HG03159 (cell line): ENCODE results near the gene PIP5K1B.

Experiments used
- ATAC-seq: cut with Tn5 transposase; IDR thresholded peaks from one replicate; pipeline ENCODE4 v1.9.1; 2021; ENCODE audit warnings: mild to moderate bottlenecking, moderate library complexity; ENCODE audit not compliant: unreplicated experiment

PIP5K1B gene

DNA sequence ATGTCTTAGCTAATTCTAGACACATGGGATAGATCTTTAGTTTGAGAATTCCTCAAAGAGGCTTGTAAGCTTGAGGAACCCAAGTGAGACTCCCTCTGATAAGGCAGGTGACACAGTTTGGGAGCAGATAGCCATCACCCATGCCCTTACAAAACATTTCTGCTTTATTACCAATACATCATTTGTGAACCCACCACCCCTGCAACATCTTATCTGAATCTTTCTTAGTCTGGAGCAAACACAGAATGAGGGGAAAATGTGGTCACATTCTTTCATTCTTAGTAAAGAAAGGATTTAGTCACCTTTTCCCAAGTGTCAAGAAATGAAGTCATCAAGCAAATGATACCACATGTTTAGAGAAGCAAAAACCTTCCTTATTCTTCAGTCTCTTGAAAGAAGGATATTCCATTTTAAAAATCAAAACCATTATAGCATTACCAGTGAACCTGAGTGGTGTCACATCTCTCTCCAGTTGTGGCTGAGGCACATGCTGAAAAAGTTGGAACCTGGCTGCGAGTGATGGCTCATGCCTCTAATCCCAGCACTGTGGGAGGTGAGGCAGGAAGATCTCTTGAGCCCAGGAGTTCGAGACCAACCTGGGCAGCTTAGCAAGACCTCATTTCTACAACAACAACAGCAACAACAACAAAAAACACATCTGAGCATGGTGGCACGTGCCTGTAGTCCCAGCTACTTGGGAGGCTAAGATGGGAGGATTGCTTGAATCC lies 243.0 kb downstream of the PIP5K1B start:
- ATAC-seq: no peak

DNA sequence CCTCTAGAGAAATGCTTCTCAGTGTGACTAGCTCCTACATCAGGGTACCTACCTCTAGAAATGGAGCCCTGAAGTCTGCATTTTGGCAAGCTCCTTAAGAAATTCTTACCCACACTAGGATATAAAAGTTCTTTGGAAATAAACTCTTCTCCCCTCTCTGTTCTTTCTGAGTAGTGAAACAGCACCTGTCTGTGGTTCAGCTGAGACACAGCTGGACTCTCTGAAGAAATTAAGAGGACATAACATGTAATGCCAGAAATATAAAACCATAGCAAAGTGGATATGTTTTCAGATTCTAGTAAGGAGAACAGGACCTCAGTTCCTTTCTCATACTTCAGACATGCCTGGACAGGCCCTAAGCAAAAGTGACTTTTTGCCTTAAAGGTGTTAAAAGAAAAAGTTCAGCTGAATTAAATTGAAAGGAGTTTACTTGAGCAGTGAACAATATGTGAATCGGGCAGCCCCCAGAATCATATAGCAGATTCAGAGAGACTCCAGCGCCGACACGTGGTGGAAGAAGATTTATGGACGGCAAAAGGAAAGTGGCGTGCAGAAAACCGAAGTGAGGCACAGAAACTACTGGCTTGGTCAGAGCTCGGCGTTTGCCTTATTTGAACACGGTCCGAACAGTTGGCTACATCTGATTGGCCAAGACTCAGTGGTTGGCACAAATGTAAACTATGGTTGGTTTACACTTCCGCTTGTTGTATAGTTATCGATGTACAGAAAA lies 244.4 kb downstream of the PIP5K1B start:
- ATAC-seq: no peak

- ATAC-seq: no peak
These were observed 245.1 kb downstream of the PIP5K1B start for GRCh38 chr9:68950188-68950587.

- ATAC-seq: no peak
These were observed 245.6 kb downstream of the PIP5K1B start for GRCh38 chr9:68950689-68951088.

GRCh38 chr9:68951879-68952659 lies 247.0 kb downstream of the PIP5K1B start:
- peak; percentile 71 for ATAC-seq

DNA sequence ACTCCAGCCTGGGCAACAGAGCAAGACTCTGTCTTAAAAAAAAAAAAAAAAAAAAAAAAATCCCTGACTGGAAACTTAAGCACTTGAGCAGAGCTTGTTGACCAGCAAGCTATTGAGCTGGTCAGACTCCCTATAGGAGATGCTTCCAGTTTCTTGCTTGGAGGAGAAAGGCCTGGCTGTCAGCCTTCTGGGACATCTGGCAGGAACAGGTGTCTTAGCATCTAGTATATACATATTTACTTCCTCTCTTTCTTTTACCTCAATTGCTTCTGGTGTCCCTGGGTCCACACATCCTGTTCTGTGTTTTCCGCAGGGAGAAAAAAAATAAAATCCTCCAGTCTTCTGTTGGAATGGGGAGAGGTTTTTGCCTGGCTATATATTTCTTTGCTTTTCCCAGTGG lies 248.7 kb downstream of the PIP5K1B start:
- ATAC-seq: no peak

GRCh38 chr9:68955330-68955729 lies 250.3 kb downstream of the PIP5K1B start:
- no peak for ATAC-seq

GRCh38 chr9:68957479-68957878 lies 252.4 kb downstream of the PIP5K1B start:
- no peak for ATAC-seq

- ATAC-seq: no peak
These were observed 256.5 kb downstream of the PIP5K1B start for GRCh38 chr9:68961587-68961986.

GRCh38 chr9:68963416-68963815 lies 258.4 kb downstream of the PIP5K1B start:
- no peak for ATAC-seq

- no peak for ATAC-seq
These were observed 259.1 kb downstream of the PIP5K1B start for GRCh38 chr9:68964102-68964541.

GRCh38 chr9:68964765-68965164 lies 259.7 kb downstream of the PIP5K1B start:
- ATAC-seq: no peak

DNA sequence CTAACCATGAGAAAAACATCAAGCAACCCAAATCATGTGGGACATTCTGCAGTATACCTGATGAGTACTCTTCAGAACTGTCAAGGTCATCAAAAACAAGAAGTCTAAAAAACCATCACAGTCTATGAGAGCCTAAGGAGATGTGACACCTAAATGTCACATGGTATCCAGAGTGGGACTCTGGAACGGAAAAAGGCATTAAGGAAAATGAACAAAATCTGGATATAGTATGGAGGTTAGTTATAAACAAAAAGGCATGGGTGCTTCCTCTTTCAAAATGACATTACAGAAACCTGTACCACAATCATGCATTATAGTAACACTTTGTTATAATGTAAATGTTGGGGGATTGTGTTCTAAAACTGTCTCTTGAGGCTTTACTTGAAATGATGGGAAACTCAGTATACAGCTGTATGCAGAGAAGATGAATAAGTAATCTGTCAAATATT lies 261.5 kb downstream of the PIP5K1B start:
- ATAC-seq: peak; percentile 69

GRCh38 chr9:68967800-68968199 lies 262.8 kb downstream of the PIP5K1B start:
- no peak for ATAC-seq

DNA sequence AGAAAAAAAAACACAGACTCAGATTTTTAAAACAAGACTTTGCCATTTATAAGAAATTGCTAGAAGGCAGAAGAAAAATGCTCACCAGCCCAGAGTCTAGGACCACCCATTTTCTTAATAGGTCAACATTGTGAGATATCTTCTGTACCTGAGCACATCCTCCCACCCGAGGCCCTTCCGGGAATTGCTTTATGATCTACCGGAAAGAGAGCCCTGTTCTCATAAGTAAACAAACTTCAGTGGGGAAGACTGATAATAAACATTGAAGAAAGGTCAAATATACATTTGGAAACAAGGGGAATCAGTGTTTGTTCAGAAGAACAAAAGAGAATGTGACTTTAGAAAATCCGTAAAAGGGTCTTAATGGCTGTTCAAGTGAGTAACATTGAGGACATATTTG lies 264.5 kb downstream of the PIP5K1B start:
- no peak for ATAC-seq

DNA sequence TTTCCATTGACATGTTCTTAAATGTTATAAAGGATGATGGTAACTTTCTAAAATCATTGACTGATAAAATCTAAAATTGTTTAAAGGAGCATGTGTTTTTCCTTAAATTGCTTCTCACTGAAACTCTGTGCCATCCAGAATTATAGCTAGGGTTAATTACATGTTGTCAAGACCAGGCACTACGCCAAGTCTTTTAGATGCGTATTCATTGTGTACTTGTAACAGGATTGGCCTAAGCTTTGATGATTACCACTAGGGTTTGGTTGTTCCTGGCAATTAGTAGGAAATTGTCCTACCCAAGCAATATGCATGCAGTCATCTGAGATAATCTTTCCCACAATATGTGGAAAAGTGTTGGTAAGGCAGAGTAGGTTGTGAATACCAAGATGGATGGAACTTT lies 265.1 kb downstream of the PIP5K1B start:
- ATAC-seq: no peak

- ATAC-seq: no peak
These were observed 268.6 kb downstream of the PIP5K1B start for GRCh38 chr9:68973619-68974018.

- peak; percentile 88 for ATAC-seq
These were observed 269.4 kb downstream of the PIP5K1B start for GRCh38 chr9:68974431-68974830.

DNA sequence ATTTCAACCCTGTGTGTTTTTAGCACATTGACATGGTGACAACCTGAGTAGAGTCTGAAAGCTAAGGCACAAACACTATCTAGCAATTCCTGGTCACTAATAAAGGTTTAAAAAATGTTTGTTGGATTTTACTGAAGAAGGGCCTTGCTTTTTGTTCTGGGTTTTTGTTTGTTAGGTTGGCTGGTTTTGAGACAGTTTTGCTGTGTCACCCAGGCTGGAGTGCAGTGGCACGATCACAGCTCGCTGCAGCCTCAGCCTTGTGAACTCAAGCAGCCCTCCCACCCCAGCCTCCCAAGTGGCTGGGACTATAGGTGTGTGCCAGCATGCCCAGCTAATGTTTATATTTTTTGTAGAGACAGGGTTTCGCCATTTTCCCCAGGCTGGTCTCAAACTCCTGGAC lies 269.9 kb downstream of the PIP5K1B start:
- ATAC-seq: no peak

- ATAC-seq: no peak
These were observed 270.5 kb downstream of the PIP5K1B start for GRCh38 chr9:68975365-68976043.

DNA sequence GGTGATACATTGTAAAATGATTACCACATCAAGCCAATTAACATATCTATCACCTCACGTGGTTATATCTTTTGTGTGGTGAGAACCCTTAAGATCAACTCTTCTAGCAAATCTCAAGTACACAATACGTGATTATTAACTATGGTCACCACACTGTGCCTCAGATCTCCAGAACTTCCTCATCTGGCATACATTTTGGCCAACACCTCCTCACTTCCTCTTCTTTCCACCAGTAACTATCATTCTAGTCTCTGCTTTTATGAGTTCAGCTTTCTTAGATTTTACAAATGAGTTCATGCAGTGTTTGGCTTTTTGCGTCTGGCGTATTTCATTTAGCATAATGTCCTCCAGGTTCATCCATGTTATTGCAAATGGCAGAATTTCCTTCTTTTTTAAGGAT lies 273.0 kb downstream of the PIP5K1B start:
- peak; percentile 38 for ATAC-seq
